Measurements from ENCODE around the gene HSDL1.

The HSDL1 gene

GRCh38 chr16:84144859-84145639, at the start of gene HSDL1, which contains the start of gene DNAAF1:
Gene HSDL1 (minus strand): TSS chr16:84145177. CDS start chr16:84131321, 13,856 bp downstream.
Gene DNAAF1 (plus strand): TSS chr16:84145308. CDS start chr16:84145441, 133 bp downstream.
- Histone ChIP-seq H3K4me3 (ENCODE audit: low read depth, low read length) (peak within 1 kb of the TSS; percentile 84), H3K36me3 (replicated peaks) (no peaks in the 10 kb centered on the region), H3K27me3 (replicated peaks) (no peaks in the 10 kb centered on the region), H3K27ac (peak within 1 kb of the TSS; percentile 18)
- DNase-seq, result peak; percentile 72
- in situ Hi-C loops (cut with HindIII; ENCODE audit: low pct_ligation_motif_present, low sequenced_read_pairs), result no loop called here
- TF ChIP-seq CTCF (IDR thresholded peaks at IDR 0.05; ENCODE audit: low read depth, low read length, missing control alignments), result no peak

GRCh38 chr16:84194018-84194417, 49.0 kb upstream of the HSDL1 start:
- TF ChIP-seq CTCF (IDR thresholded peaks at IDR 0.05; ENCODE audit: low read depth, low read length, missing control alignments), result no peak
- Histone ChIP-seq H3K36me3 (replicated peaks) (no peaks in the 10 kb centered on the region), H3K27ac (no peak overlapping the region), H3K4me3 (ENCODE audit: low read depth, low read length) (no peak overlapping the region), H3K27me3 (replicated peaks) (no peaks in the 10 kb centered on the region)
- no peak for DNase-seq
- in situ Hi-C loops (cut with HindIII; ENCODE audit: low pct_ligation_motif_present, low sequenced_read_pairs), result no loop called here

GRCh38 chr16:84193480-84193879, 48.5 kb upstream of the HSDL1 start:
- no peak for DNase-seq
- Histone ChIP-seq H3K27me3 (replicated peaks) (no peaks in the 10 kb centered on the region), H3K4me3 (ENCODE audit: low read depth, low read length) (no peak overlapping the region), H3K36me3 (replicated peaks) (no peaks in the 10 kb centered on the region), H3K27ac (no peak overlapping the region)
- TF ChIP-seq CTCF (IDR thresholded peaks at IDR 0.05; ENCODE audit: low read depth, low read length, missing control alignments), result no peak
- in situ Hi-C loops (cut with HindIII; ENCODE audit: low pct_ligation_motif_present, low sequenced_read_pairs), result no loop called here

DNA sequence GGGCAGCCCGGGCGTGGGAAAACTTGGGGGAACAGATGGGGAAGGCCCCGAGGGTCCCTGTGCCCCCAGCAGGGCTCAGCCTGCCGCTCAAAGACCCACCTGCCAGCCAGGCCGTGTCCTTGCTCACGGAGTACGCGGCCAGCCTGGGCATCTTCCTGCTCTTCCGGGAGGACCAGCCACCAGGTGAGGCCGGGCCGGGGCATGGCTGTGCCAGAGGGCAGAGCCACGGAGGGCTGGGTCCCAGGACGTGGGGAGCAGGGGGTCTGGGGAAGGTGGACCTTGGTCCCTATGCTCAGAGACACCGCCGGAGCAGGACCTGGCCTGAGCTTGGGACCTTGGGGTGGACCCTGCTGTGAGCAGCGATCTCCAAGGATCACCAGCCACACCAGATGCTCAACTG, 46.5 kb upstream of the HSDL1 start:
- DNase-seq, result no peak
- Histone ChIP-seq H3K27ac (no peak overlapping the region), H3K27me3 (replicated peaks) (no peaks in the 10 kb centered on the region), H3K36me3 (replicated peaks) (no peaks in the 10 kb centered on the region), H3K4me3 (ENCODE audit: low read depth, low read length) (no peak overlapping the region)
- TF ChIP-seq CTCF (IDR thresholded peaks at IDR 0.05; ENCODE audit: low read depth, low read length, missing control alignments), result no peak
- in situ Hi-C loops (cut with HindIII; ENCODE audit: low pct_ligation_motif_present, low sequenced_read_pairs), result no loop called here

- no peak for DNase-seq
- H3K36me3 ChIP-seq (replicated peaks), result no peaks in the 10 kb centered on the region
- TF ChIP-seq CTCF (IDR thresholded peaks at IDR 0.05; ENCODE audit: low read depth, low read length, missing control alignments), result no peak
- in situ Hi-C loops (cut with HindIII; ENCODE audit: low pct_ligation_motif_present, low sequenced_read_pairs), result no loop called here
- no peak within 1 kb of the TSS for H3K4me3 ChIP-seq (ENCODE audit: low read depth, low read length)
- H3K27ac ChIP-seq, result no peak within 1 kb of the TSS
- H3K27me3 ChIP-seq (replicated peaks), result no peaks in the 10 kb centered on the region
Observed at GRCh38 chr16:84190731-84191388, 45.9 kb upstream of the HSDL1 start, which contains the start of gene ADAD2. Gene ADAD2 (plus strand): TSS chr16:84191157. CDS start chr16:84191231, 74 bp downstream.

All from brain microvascular endothelial cell (primary cell).